GM19372 (cell line): ENCODE measurements around the gene LIMCH1.
A peak's percentile ranks its signal among the peaks of the same experiment; 100 is the strongest.
"Not testable (repeated sequence)": the region's sequence is repeated elsewhere in the genome, so short reads cannot be mapped to it uniquely, and the experiment has no call there.

Experiments
- ATAC-seq: cut with Tn5 transposase; IDR thresholded peaks from one replicate; pipeline ENCODE4 v1.9.1; 2021; ENCODE audit warnings: mild to moderate bottlenecking, low read depth, moderate library complexity; ENCODE audit not compliant: unreplicated experiment

LIMCH1 gene

DNA sequence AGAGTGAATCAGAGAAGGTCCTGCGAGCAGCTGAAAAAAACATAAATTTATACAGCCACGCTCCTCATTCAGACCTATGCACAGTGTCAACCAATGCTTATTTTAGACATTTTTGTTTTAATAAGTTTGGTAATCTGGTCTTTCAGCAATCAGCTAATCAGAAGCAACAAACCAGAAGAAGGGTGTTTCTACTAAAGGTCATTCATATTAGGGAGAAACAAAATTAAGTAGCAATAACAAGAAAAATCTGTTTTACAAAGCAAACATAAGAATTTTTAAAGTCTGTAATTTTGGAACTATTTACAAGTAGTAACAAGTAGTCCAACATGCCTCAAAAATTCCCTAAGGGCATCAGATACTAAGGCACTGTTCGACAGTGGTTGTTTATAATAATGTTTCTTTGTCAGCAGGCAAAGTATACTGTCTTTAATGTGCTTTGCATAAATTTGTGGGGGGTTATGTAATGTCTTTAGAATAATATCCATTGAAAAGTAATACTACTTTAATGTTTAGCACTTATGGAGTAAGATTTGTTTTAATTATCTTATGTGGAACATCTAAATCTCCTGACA is 127.8 kb downstream of the LIMCH1 start:
- ATAC-seq: no peak

GRCh38 chr4:41668024-41668423 is 130.1 kb downstream of the LIMCH1 start:
- no peak for ATAC-seq

- ATAC-seq: no peak
Measured at GRCh38 chr4:41670530-41670929, 132.6 kb downstream of the LIMCH1 start.

- ATAC-seq: no peak
Measured at GRCh38 chr4:41670982-41671381, 133.0 kb downstream of the LIMCH1 start.

- ATAC-seq: no peak
Measured at GRCh38 chr4:41678086-41678816, 140.3 kb downstream of the LIMCH1 start.

DNA sequence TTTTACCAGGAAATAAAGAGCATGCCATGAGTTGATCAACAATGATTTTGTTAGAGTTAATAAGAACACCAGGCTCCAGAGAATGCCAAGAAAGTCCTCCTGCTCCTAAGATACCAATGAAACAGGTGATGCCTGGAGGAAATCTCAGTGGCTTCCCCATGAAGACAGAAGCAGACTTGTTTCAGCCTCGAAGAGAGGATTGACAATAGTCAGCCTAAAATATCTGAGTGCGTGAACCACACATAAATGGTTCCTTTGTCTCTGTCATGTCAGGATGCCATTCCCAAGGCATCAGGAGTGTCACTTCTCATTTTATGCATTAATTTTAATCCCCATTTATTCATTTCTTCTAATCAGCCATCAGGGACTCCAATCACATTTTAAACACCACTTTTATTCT is 141.0 kb downstream of the LIMCH1 start:
- ATAC-seq: no peak

- ATAC-seq: no peak
Measured at GRCh38 chr4:41679991-41680390, 142.0 kb downstream of the LIMCH1 start.

DNA sequence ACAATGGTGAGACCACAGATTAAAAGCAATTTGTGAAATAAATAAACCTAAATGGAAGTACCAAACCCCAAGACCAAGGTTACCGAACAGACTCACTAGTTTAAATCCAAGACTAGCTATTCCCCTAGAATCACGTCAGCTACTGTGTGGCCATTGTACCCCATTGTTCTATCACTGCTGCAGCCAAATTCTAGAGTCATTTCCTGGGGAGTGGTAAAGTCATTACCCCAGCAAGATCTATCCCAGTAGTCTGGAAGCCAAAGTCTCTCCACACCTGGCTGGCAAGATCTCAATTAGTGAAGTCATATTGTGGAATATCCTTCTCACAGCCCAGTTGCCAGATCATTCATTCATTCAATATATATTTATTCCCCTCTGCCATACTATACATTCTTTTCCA is 143.1 kb downstream of the LIMCH1 start:
- ATAC-seq: no peak

DNA sequence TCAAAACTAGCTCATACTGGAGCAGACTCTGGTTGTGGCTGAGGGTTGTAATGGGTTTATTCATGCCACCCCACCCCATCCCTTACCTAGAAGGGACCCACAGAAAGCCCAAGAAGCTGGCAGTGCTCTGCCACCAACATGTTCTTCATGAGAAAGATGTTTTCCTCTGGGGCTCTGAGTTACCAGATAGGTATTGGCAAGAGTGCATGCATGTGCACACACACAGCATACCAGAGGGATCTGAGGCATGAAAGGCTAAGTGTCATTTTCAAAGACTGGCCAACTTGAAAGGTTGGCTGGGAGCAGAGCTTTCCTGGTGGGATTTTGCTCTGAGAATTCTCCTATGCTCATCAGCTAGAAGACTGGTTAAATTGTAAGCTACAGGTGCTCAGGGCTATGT is 145.4 kb downstream of the LIMCH1 start:
- no peak for ATAC-seq

GRCh38 chr4:41686893-41687292 is 148.9 kb downstream of the LIMCH1 start:
- ATAC-seq: no peak

GRCh38 chr4:41687971-41688370 is 150.0 kb downstream of the LIMCH1 start:
- ATAC-seq: no peak

DNA sequence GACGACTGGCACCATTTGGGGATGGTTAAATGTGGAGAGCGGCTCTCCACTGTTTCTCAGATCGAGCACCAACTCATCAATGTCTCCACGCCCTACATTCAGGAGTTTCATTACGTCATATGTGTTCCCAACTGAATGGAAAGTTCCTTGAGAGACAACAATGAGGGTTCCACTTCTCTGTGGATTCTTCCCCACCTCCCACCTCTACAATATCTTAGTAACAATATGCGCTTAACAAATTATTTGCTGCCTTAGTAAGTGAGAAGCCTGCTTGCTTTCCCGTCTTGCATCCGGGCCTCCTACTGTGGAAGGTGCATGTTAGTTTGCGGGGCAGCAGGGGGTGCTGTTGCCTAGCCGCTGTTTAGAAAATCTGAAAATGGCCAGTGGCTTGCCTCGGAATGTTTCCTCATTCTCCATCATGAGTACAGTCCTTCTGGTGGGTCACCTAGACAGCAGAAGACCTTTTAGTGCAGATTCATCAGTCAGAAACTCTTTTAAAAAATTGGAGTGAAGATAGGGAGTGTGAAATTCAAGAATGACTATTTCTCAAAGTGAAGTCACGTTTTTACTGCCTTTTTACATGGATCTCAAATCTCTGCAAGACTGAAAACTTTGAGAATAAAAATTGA is 154.9 kb downstream of the LIMCH1 start:
- peak; percentile 90 for ATAC-seq

DNA sequence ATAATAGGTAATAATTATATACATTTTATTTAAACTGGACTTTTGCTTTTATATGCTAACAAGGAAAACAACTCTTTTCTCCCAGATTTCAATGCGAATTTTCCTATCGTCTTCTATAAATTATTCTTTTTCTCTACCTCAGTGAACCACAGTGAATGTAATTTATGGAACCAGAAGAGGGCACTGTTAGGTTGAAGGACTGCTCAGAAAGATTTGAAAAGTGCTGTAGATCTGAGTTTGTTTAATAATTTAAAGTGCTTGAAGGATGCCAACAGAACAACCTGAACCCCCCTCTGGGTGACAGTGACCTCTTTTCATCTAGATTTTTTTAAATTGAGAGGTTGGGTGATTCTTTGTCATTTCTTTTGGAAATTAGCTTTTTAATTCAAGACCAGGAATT is 155.7 kb downstream of the LIMCH1 start:
- ATAC-seq: no peak

GRCh38 chr4:41696131-41696530 is 158.2 kb downstream of the LIMCH1 start:
- no peak for ATAC-seq

GRCh38 chr4:41696763-41697162 is 158.8 kb downstream of the LIMCH1 start:
- ATAC-seq: no peak

DNA sequence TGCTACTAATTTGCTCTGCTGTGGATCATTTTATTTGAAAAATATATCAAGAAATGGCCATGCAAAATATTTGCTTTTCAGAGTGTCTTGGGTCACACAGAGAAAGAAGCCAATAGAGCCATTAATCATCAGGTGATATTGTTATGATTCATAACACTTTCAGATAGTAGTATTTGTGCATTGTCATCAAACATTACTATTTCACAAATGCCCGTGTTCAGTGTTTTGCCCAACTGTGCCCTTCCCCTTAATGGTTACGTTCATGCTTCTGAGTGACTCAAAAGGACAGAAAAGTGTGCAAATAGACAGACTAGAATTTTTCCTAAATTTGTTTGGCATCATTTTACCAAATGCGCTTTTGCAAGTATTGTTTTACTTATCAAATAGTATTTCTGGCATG is 164.0 kb downstream of the LIMCH1 start:
- ATAC-seq: no peak

GRCh38 chr4:41702770-41703169 is 164.8 kb downstream of the LIMCH1 start:
- no peak for ATAC-seq

DNA sequence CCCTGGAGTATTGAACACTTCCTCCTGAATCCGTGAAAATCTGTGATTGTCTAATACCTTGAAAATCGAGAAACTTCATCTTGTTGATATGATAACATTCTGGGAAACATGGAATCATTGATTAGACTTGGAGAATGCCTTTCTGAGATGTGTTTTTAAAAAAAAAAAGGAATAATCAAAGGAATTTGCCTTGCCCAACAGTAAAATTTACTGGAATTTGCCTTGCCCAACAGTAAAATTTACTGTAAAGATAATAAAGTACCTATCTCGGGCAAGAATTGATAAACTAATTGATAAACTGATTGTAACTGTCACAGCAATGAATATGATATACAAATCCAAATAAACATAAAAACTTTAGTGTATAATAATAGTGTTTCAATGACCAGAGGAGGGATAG is 165.8 kb downstream of the LIMCH1 start:
- ATAC-seq: no peak

DNA sequence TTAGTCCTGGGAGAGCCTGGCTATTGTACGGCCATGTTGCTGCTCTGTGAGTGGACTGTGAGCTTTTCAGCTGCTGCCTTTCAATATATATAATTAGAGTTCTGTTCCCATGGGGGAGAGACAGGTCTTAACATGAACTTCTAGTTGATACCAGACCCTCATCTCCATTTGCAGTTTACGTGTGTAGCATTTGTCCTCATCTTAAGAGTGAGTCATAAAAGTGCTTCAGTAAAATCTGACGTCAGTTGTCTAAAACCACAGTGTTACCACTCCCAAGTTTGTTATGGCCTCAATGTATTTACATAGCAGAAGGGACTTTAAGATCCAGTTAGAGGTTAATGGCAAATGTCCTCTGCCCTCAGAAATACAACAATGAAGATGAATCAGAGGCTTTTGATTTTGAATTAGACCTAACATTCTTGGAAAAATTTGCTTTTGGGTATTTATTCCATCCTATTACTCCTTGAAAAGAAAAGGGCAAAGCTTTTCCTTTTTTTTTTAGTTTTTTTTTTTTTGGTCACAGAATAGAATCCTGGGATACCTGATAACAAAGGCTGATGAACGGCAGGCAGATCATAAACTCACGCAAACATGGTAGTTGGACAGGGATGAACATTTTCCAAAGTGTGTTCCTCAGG is 172.0 kb downstream of the LIMCH1 start:
- no peak for ATAC-seq

DNA sequence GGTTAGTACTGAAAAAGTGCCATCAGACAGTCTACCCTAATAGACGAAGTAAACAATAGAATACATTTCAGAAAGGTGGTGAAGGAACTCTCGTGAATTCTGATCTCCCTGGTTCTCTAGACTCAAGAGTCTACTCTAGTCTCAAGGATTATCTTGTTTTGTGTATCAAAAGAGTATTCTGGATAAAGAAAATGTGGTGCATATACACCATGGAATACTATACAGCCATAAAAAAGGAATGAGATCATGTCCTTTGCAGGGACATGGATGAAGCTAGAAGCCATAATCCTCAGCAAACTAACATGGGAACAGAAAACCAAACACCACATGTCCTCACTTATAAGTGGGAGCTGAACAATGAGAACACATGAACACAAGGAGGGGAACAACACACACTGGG is 173.7 kb downstream of the LIMCH1 start:
- ATAC-seq: not testable (repeated sequence)

GRCh38 chr4:41712425-41712824 is 174.5 kb downstream of the LIMCH1 start:
- ATAC-seq: no peak

GRCh38 chr4:41713768-41714167 is 175.8 kb downstream of the LIMCH1 start:
- no peak for ATAC-seq
